ENCODE measurements around the gene INVS.

Gene INVS

DNA sequence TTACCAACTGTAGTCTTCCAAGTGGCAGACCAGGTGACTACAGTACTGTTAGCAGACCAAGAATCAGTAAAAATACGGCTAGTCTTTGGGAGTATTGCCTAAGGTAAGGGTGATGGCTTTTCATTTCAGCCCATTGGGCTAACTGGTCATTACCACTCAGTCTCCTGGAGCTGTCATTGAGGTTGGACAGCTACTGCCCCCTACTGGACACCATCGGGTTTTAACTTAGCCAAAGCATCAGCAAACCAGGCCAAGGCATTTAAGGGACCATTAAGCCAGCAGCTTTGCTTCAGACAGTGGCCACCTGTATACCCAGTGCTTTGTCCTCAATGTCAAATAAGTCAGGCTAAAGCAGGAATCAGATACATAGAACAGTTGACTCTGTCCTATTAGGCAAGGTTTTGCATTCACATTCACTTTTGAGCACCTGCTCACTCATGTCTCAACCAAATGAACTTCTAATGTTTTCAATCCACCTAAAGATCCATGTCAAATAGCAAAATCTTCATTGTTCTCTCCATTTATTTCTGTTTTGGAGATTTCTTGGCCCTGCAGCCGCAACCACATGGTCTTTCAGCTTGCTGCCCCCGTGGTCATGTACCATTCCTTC is 117.2 kb downstream of the INVS start:
- H3K9me2 ChIP-seq (replicated peaks; ENCODE audit: insufficient read depth, low read length): no peaks in the 10 kb centered on the region
- TF ChIP-seq EZH2 (optimal IDR thresholded peaks at IDR 0.05; ENCODE audit: low read depth, low read length) (no peak), EZH2phosphoT487 (IDR thresholded peaks at IDR 0.05; ENCODE audit: low read length) (no peak)
- TF ChIP-seq, protein P1, sequence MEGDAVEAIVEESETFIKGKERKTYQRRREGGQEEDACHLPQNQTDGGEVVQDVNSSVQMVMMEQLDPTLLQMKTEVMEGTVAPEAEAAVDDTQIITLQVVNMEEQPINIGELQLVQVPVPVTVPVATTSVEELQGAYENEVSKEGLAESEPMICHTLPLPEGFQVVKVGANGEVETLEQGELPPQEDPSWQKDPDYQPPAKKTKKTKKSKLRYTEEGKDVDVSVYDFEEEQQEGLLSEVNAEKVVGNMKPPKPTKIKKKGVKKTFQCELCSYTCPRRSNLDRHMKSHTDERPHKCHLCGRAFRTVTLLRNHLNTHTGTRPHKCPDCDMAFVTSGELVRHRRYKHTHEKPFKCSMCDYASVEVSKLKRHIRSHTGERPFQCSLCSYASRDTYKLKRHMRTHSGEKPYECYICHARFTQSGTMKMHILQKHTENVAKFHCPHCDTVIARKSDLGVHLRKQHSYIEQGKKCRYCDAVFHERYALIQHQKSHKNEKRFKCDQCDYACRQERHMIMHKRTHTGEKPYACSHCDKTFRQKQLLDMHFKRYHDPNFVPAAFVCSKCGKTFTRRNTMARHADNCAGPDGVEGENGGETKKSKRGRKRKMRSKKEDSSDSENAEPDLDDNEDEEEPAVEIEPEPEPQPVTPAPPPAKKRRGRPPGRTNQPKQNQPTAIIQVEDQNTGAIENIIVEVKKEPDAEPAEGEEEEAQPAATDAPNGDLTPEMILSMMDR (IDR thresholded peaks at IDR 0.05; ENCODE audit: low read length): peak; percentile 83
- no peak overlapping the region for H3K27ac ChIP-seq (ENCODE audit: low read length)
- H3K36me3 ChIP-seq (replicated peaks; ENCODE audit: insufficient read depth, low read length): no peaks in the 10 kb centered on the region
- no peaks in the 10 kb centered on the region for H3K9me3 ChIP-seq (replicated peaks; ENCODE audit: insufficient read depth, low read length)
- no peak overlapping the region for H3K4me2 ChIP-seq (ENCODE audit: low read depth, low read length)
- H3K79me2 ChIP-seq (ENCODE audit: low read length): no peaks in the 10 kb centered on the region
- no peak overlapping the region for H3K4me3 ChIP-seq (ENCODE audit: low read length)
- H3F3A ChIP-seq (ENCODE audit: insufficient read depth, low read length): no peaks in the 10 kb centered on the region
- H3K4me1 ChIP-seq (ENCODE audit: low read length): 0 out of 2 replicates have a peak, but pooled peaks cover under 1% of the 10 kb centered on the region
- DNase-seq: peak; percentile 67
- no peaks in the 10 kb centered on the region for H4K20me1 ChIP-seq (ENCODE audit: insufficient read depth, low read length)
- no peak overlapping the region for H2AFZ ChIP-seq (ENCODE audit: low read length)
- no peaks in the 10 kb centered on the region for H3K27me3 ChIP-seq (replicated peaks; ENCODE audit: insufficient read depth, low read length)
- no peak overlapping the region for H3K9ac ChIP-seq (ENCODE audit: low read length)

DNA sequence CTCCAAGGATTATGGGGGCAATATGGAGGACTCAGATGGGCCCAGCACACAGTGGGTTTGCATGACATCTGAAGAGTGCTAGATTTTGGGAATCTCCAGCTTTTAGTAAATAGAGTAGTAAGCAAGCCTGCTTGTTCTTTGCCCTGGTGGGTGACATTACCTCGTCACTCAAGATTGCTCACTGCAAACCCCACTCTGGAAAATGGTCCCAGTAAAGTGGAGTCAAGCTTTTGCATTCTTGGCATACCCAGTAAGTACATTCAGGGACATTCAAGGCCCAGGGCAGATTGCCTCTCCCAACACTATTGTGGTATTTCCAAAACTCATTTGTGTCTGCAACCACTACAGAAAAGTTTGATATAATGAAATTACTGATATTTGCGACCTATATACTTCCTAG is 118.5 kb downstream of the INVS start:
- no peaks in the 10 kb centered on the region for H4K20me1 ChIP-seq (ENCODE audit: insufficient read depth, low read length)
- 0 out of 2 replicates have a peak, but pooled peaks cover 3% of the 10 kb centered on the region for H3K4me1 ChIP-seq (ENCODE audit: low read length)
- H3K4me3 ChIP-seq (ENCODE audit: low read length): no peak overlapping the region
- no peak overlapping the region for H3K27ac ChIP-seq (ENCODE audit: low read length)
- H3F3A ChIP-seq (ENCODE audit: insufficient read depth, low read length): no peaks in the 10 kb centered on the region
- DNase-seq: no peak
- no peaks in the 10 kb centered on the region for H3K9me2 ChIP-seq (replicated peaks; ENCODE audit: insufficient read depth, low read length)
- H2AFZ ChIP-seq (ENCODE audit: low read length): no peak overlapping the region
- TF ChIP-seq EZH2phosphoT487 (IDR thresholded peaks at IDR 0.05; ENCODE audit: low read length): no peak
- TF ChIP-seq EZH2 (optimal IDR thresholded peaks at IDR 0.05; ENCODE audit: low read depth, low read length): no peak
- TF ChIP-seq, protein P1 (IDR thresholded peaks at IDR 0.05; ENCODE audit: low read length): no peak
- no peaks in the 10 kb centered on the region for H3K27me3 ChIP-seq (replicated peaks; ENCODE audit: insufficient read depth, low read length)
- no peak overlapping the region for H3K4me2 ChIP-seq (ENCODE audit: low read depth, low read length)
- H3K36me3 ChIP-seq (replicated peaks; ENCODE audit: insufficient read depth, low read length): no peaks in the 10 kb centered on the region
- H3K9ac ChIP-seq (ENCODE audit: low read length): no peak overlapping the region
- H3K9me3 ChIP-seq (replicated peaks; ENCODE audit: insufficient read depth, low read length): no peaks in the 10 kb centered on the region
- H3K79me2 ChIP-seq (ENCODE audit: low read length): no peaks in the 10 kb centered on the region

DNA sequence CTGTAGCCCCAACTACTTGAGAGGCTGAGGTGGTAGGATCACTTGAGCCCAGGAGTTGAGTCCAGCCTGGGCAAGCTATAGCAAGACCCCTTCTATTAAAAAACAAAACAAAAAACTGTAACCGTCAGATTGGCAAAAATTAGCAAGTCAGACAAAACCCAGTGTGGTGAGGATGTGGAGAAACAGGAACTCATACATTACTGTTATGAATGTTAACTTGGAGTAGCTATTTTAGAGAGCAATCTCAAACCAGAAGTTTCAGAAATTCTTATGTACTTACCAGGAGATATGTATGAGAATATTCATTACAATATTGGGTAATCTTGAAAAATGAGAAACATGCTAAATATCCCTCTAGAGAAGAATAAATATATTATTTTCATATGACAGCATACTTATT is 120.3 kb downstream of the INVS start:
- Histone ChIP-seq H3K27ac (ENCODE audit: low read length) (no peak overlapping the region), H3K79me2 (ENCODE audit: low read length) (no peaks in the 10 kb centered on the region), H3K9ac (ENCODE audit: low read length) (no peak overlapping the region), H3K36me3 (replicated peaks; ENCODE audit: insufficient read depth, low read length) (no peaks in the 10 kb centered on the region), H2AFZ (ENCODE audit: low read length) (no peak overlapping the region), H4K20me1 (ENCODE audit: insufficient read depth, low read length) (no peaks in the 10 kb centered on the region), H3K27me3 (replicated peaks; ENCODE audit: insufficient read depth, low read length) (no peaks in the 10 kb centered on the region), H3K4me2 (ENCODE audit: low read depth, low read length) (no peak overlapping the region), H3K4me3 (ENCODE audit: low read length) (no peak overlapping the region), H3K9me3 (replicated peaks; ENCODE audit: insufficient read depth, low read length) (no peaks in the 10 kb centered on the region), H3K4me1 (ENCODE audit: low read length) (0 out of 2 replicates have a peak, but pooled peaks cover 3% of the 10 kb centered on the region), H3K9me2 (replicated peaks; ENCODE audit: insufficient read depth, low read length) (no peaks in the 10 kb centered on the region), H3F3A (ENCODE audit: insufficient read depth, low read length) (no peaks in the 10 kb centered on the region)
- no peak for DNase-seq
- TF ChIP-seq EZH2 (optimal IDR thresholded peaks at IDR 0.05; ENCODE audit: low read depth, low read length) (no peak), EZH2phosphoT487 (IDR thresholded peaks at IDR 0.05; ENCODE audit: low read length) (no peak)
- TF ChIP-seq, protein P1 (IDR thresholded peaks at IDR 0.05; ENCODE audit: low read length): no peak
